ENCODE results near the gene TPH2. TPM values are rescaled to one million over a fixed set of nuclear protein-coding genes. Genes with fewer than 3 reads are reported as not detected.

TPH2 gene
- total and polyA plus RNA-seq, 5 donors from 2014 or later = not detected

DNA sequence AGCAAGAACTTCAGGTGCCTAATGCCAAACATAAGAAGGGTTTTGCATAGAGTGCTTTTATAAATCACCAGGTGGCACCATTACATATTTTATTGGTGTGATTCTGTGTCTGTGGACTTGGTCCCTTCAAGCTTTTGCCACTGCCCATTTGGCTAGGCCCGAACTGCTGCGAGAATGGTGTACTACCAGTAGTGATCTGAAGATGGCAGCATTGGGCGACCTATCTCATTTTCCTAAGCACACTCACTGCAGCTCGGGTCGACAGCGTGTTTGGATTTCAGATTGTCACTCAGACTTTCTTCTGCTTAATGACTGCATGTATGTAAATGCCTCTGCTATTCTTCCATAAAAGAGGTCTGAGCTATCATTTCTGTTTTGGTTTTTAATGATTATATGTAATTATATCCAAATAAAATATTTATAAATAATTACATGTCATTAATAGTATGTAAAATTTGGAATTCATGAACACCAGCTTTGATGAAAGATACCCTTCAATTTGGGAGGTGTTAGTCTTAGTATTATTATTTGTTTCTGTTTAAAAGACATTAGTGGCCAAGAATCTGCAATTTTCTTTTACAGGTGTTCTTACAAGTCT lies 78.5 kb downstream of the TPH2 start:
- no peaks in the 10 kb centered on the region for H3K4me1 ChIP-seq (ENCODE audit: control insufficient read depth, insufficient read depth, low read length, poor library complexity, severe bottlenecking)
- Mint-ChIP-seq H3K27ac (no peak overlapping the region), H3K27me3 (peaks cover 11% of the 10 kb centered on the region), H3K36me3 (no peaks in the 10 kb centered on the region), H3K4me1 (no peaks in the 10 kb centered on the region), H3K9me3 (no peaks in the 10 kb centered on the region), H3K4me3 (no peak overlapping the region)
- peaks cover 2% of the 10 kb centered on the region for H3K27me3 ChIP-seq (ENCODE audit: control insufficient read depth, insufficient read depth, low read length)
- no peaks in the 10 kb centered on the region for H3K9me3 ChIP-seq (ENCODE audit: control insufficient read depth in 2 of 2, low read length in 2 of 2)
- DNase-seq (peak; percentile 14 to 73 (median 47)), ATAC-seq (ENCODE audit: low read depth in 2 of 2) (peak; percentile 67 to 83)
- H3K36me3 ChIP-seq (ENCODE audit: control insufficient read depth, insufficient read depth, low read length) = no peaks in the 10 kb centered on the region
- H3K4me3 ChIP-seq (ENCODE audit: low read depth, low read length) = no peak overlapping the region
- no peak overlapping the region for H3K27ac ChIP-seq (ENCODE audit: insufficient read depth, low read length, poor library complexity, severe bottlenecking)

DNA sequence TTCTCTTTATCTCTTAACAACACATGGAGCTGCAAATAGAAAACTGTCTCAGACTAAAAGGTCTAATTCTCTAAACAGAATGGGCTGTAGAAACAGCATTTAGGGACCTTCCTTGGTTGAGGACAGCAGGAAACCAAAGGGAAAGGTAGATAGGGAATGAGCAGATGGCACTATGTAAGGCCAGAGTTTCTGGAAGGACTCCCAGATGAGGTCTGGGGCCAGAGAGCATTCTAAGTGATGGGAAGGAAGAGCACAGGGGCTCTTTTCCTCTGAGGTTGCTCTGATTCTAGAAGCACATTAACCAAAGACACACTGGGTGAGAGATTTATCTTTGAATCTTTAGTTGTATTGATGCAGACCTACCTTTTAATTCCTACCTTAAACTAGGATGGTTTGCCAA lies 79.4 kb downstream of the TPH2 start:
- no peaks in the 10 kb centered on the region for H3K4me1 ChIP-seq (ENCODE audit: control insufficient read depth, insufficient read depth, low read length, poor library complexity, severe bottlenecking)
- H3K27ac ChIP-seq (ENCODE audit: insufficient read depth, low read length, poor library complexity, severe bottlenecking) = no peak overlapping the region
- Mint-ChIP-seq H3K27ac (no peak overlapping the region), H3K36me3 (no peaks in the 10 kb centered on the region), H3K4me3 (no peak overlapping the region), H3K27me3 (peaks cover 11% of the 10 kb centered on the region), H3K4me1 (no peaks in the 10 kb centered on the region), H3K9me3 (no peaks in the 10 kb centered on the region)
- peaks cover 2% of the 10 kb centered on the region for H3K27me3 ChIP-seq (ENCODE audit: control insufficient read depth, insufficient read depth, low read length)
- ATAC-seq (ENCODE audit: low read depth in 2 of 2) (no peak), DNase-seq (no peak)
- H3K36me3 ChIP-seq (ENCODE audit: control insufficient read depth, insufficient read depth, low read length) = no peaks in the 10 kb centered on the region
- no peaks in the 10 kb centered on the region for H3K9me3 ChIP-seq (ENCODE audit: control insufficient read depth in 2 of 2, low read length in 2 of 2)
- no peak overlapping the region for H3K4me3 ChIP-seq (ENCODE audit: low read depth, low read length)

DNA sequence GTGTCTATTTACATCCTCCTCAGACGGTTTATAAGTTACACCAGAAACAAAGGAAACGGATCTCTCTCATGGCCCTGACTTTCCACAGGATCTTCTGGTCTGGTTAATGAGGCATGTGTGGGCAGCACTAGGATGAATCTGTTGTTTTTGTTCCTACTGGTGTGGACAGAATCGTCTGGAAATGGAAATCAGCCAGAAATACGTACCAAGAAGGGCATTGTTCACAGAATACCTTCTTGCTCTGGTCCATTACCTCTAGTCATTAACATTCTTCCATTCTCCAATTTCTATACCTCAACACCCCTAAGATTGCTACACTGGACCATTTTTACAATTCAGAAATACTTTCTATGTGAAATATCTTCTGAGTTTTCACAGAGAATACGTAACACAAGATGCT lies 86.0 kb downstream of the TPH2 start:
- Histone ChIP-seq H3K27me3 (ENCODE audit: control insufficient read depth, insufficient read depth, low read length) (peaks cover 2% of the 10 kb centered on the region), H3K4me1 (ENCODE audit: control insufficient read depth, insufficient read depth, low read length, poor library complexity, severe bottlenecking) (no peaks in the 10 kb centered on the region), H3K27ac (ENCODE audit: insufficient read depth, low read length, poor library complexity, severe bottlenecking) (no peak overlapping the region), H3K4me3 (ENCODE audit: low read depth, low read length) (no peak overlapping the region), H3K9me3 (ENCODE audit: control insufficient read depth in 2 of 2, low read length in 2 of 2) (no peaks in the 10 kb centered on the region), H3K36me3 (ENCODE audit: control insufficient read depth, insufficient read depth, low read length) (no peaks in the 10 kb centered on the region)
- Mint-ChIP-seq H3K27ac (no peak overlapping the region), H3K36me3 (no peaks in the 10 kb centered on the region), H3K9me3 (peaks cover 0 to 2% (median 0%) of the 10 kb centered on the region in 7 donors), H3K27me3 (no peaks in the 10 kb centered on the region), H3K4me3 (no peak overlapping the region), H3K4me1 (no peaks in the 10 kb centered on the region)
- DNase-seq (no peak), ATAC-seq (ENCODE audit: low read depth in 2 of 2) (no peak)

DNA sequence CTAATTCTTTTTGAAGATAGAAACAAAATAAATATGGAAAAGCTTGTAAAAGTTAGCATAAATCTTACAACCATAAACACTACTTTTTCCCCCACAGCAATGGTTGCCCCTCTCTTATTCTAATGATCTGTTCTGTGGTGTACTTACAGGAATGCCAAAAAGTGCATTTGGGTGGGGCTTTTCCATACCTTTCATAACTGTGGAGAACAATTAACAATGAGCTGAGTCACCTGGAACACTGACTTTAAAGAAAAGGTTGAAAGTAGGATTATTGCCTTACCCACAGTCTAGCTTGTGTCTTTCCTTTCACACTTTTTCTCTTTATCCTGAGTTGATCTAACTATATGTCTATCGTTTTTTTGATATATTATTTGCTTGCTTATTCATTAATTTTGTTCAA lies 86.9 kb downstream of the TPH2 start:
- no peak for DNase-seq
- H3K4me3 ChIP-seq (ENCODE audit: low read depth, low read length) = no peak overlapping the region
- Mint-ChIP-seq H3K9me3 (peaks cover 0 to 2% (median 0%) of the 10 kb centered on the region in 7 donors), H3K4me3 (no peak overlapping the region), H3K27ac (no peak overlapping the region), H3K4me1 (no peaks in the 10 kb centered on the region), H3K36me3 (no peaks in the 10 kb centered on the region), H3K27me3 (no peaks in the 10 kb centered on the region)
- H3K36me3 ChIP-seq (ENCODE audit: control insufficient read depth, insufficient read depth, low read length) = no peaks in the 10 kb centered on the region
- H3K9me3 ChIP-seq (ENCODE audit: control insufficient read depth in 2 of 2, low read length in 2 of 2) = no peaks in the 10 kb centered on the region
- no peak overlapping the region for H3K27ac ChIP-seq (ENCODE audit: insufficient read depth, low read length, poor library complexity, severe bottlenecking)
- H3K27me3 ChIP-seq (ENCODE audit: control insufficient read depth, insufficient read depth, low read length) = peaks cover 2% of the 10 kb centered on the region
- no peaks in the 10 kb centered on the region for H3K4me1 ChIP-seq (ENCODE audit: control insufficient read depth, insufficient read depth, low read length, poor library complexity, severe bottlenecking)
- no peak for ATAC-seq (ENCODE audit: low read depth in 2 of 2)

DNA sequence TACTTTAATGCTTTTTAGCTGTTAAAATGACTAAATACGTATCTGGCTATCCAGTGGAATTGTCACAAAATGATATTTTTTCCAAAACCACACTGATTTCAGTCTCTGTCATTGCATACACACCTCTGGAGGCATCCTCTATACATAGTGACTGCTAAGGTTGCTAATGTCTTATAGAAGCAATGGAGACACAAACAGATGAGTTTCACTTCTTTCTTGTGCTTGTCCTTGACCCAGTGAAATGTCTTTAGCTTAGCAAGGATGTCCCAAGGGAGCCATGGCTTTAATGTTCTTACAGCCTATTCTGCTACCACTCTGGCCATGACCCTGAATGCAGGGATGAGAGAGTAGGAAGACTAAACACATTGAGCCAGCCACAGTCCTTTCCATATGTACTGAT lies 90.3 kb downstream of the TPH2 start:
- no peaks in the 10 kb centered on the region for H3K36me3 Mint-ChIP-seq
- no peaks in the 10 kb centered on the region for H3K9me3 ChIP-seq (ENCODE audit: control insufficient read depth in 2 of 2, low read length in 2 of 2)
- DNase-seq (no peak), ATAC-seq (ENCODE audit: low read depth in 2 of 2) (no peak)
- H3K27me3 Mint-ChIP-seq = peaks cover 9% of the 10 kb centered on the region
- H3K4me3 Mint-ChIP-seq = no peak overlapping the region
- H3K4me3 ChIP-seq (ENCODE audit: low read depth, low read length) = no peak overlapping the region
- H3K9me3 Mint-ChIP-seq = peaks cover 0 to 2% (median 0%) of the 10 kb centered on the region in 7 donors
- H3K27me3 ChIP-seq (ENCODE audit: control insufficient read depth, insufficient read depth, low read length) = peaks cover 2% of the 10 kb centered on the region
- H3K4me1 Mint-ChIP-seq = no peaks in the 10 kb centered on the region
- H3K27ac Mint-ChIP-seq = no peak overlapping the region
- no peaks in the 10 kb centered on the region for H3K4me1 ChIP-seq (ENCODE audit: control insufficient read depth, insufficient read depth, low read length, poor library complexity, severe bottlenecking)
- no peak overlapping the region for H3K27ac ChIP-seq (ENCODE audit: insufficient read depth, low read length, poor library complexity, severe bottlenecking)
- no peaks in the 10 kb centered on the region for H3K36me3 ChIP-seq (ENCODE audit: control insufficient read depth, insufficient read depth, low read length)

DNA sequence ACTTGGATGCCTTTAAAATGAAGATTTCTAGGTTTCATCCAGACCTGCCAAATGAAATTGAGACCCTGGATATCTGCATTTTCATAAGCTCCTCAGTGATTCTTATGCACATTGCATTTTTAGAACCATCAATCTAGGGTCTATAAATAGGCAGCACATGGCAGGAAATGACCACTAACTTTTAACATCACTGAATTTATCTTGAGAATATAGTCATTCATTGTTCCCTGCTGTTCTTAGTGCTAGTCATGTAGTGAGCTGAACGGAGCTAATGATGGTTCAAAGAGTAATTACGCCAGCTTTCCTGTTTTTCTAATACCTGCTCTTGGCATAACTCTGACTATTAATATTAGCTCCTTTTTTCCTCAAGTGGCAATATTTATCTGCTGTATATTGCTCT lies 91.6 kb downstream of the TPH2 start:
- Mint-ChIP-seq H3K36me3 (no peaks in the 10 kb centered on the region), H3K9me3 (peaks cover 0 to 4% (median 0%) of the 10 kb centered on the region in 7 donors), H3K4me1 (no peaks in the 10 kb centered on the region), H3K4me3 (no peak overlapping the region), H3K27me3 (peaks cover 9% of the 10 kb centered on the region), H3K27ac (no peak overlapping the region)
- Histone ChIP-seq H3K27ac (ENCODE audit: insufficient read depth, low read length, poor library complexity, severe bottlenecking) (no peak overlapping the region), H3K4me3 (ENCODE audit: low read depth, low read length) (no peak overlapping the region), H3K36me3 (ENCODE audit: control insufficient read depth, insufficient read depth, low read length) (no peaks in the 10 kb centered on the region), H3K9me3 (ENCODE audit: control insufficient read depth in 2 of 2, low read length in 2 of 2) (no peaks in the 10 kb centered on the region), H3K27me3 (ENCODE audit: control insufficient read depth, insufficient read depth, low read length) (peaks cover 2% of the 10 kb centered on the region), H3K4me1 (ENCODE audit: control insufficient read depth, insufficient read depth, low read length, poor library complexity, severe bottlenecking) (no peaks in the 10 kb centered on the region)
- no peak for DNase-seq
- no peak for ATAC-seq (ENCODE audit: low read depth in 2 of 2)

DNA sequence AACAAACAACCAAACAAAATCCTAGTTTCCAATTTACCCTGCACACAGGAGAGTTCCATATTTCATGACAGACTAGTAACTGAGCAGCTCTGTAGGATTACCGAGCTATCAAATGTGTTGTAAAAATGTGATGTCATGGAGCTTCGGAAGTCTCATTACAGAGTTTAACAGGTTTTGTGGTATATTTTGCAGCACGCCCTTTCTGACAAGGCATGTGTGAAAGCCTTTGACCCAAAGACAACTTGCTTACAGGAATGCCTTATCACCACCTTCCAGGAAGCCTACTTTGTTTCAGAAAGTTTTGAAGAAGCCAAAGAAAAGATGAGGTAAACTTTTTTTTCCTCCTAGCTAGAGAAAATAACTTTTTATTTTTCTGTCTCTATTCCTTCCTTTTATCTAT lies 92.4 kb downstream of the TPH2 start:
- no peak for ATAC-seq (ENCODE audit: low read depth in 2 of 2)
- DNase-seq = no peak
- no peaks in the 10 kb centered on the region for H3K36me3 ChIP-seq (ENCODE audit: control insufficient read depth, insufficient read depth, low read length)
- Mint-ChIP-seq H3K36me3 (no peaks in the 10 kb centered on the region), H3K9me3 (peaks cover 0 to 4% (median 0%) of the 10 kb centered on the region in 7 donors), H3K4me3 (no peak overlapping the region), H3K4me1 (no peaks in the 10 kb centered on the region), H3K27ac (no peak overlapping the region), H3K27me3 (peaks cover 9% of the 10 kb centered on the region)
- H3K27ac ChIP-seq (ENCODE audit: insufficient read depth, low read length, poor library complexity, severe bottlenecking) = no peak overlapping the region
- H3K27me3 ChIP-seq (ENCODE audit: control insufficient read depth, insufficient read depth, low read length) = peaks cover 2% of the 10 kb centered on the region
- no peak overlapping the region for H3K4me3 ChIP-seq (ENCODE audit: low read depth, low read length)
- no peaks in the 10 kb centered on the region for H3K9me3 ChIP-seq (ENCODE audit: control insufficient read depth in 2 of 2, low read length in 2 of 2)
- no peaks in the 10 kb centered on the region for H3K4me1 ChIP-seq (ENCODE audit: control insufficient read depth, insufficient read depth, low read length, poor library complexity, severe bottlenecking)

DNA sequence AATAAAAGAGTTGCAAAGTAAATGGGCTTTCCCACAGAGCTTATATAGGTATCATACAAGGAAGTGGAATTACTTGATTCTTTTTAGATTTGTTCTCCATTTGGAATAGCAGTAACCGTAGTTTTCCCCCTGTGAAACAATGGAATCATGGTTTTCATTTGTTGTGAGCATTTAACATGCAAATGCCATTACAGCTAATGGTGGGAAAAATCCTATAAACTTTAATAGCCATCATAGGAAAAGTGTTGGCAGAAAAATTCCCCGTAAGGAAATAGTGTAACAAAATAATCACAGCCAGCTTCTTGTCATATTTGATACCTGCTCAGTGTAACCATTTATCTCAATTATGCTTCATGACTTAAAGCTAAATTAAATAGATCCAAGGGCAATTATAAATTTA lies 95.3 kb downstream of the TPH2 start:
- Histone ChIP-seq H3K4me3 (ENCODE audit: low read depth, low read length) (no peak overlapping the region), H3K4me1 (ENCODE audit: control insufficient read depth, insufficient read depth, low read length, poor library complexity, severe bottlenecking) (no peaks in the 10 kb centered on the region), H3K27me3 (ENCODE audit: control insufficient read depth, insufficient read depth, low read length) (no peaks in the 10 kb centered on the region), H3K27ac (ENCODE audit: insufficient read depth, low read length, poor library complexity, severe bottlenecking) (no peak overlapping the region), H3K36me3 (ENCODE audit: control insufficient read depth, insufficient read depth, low read length) (no peaks in the 10 kb centered on the region), H3K9me3 (ENCODE audit: control insufficient read depth in 2 of 2, low read length in 2 of 2) (no peaks in the 10 kb centered on the region)
- no peak for DNase-seq
- no peak overlapping the region for H3K27ac Mint-ChIP-seq
- peaks cover 9% of the 10 kb centered on the region for H3K27me3 Mint-ChIP-seq
- no peaks in the 10 kb centered on the region for H3K4me1 Mint-ChIP-seq
- no peak for ATAC-seq (ENCODE audit: low read depth in 2 of 2)
- H3K9me3 Mint-ChIP-seq = peaks cover 0 to 2% (median 0%) of the 10 kb centered on the region in 7 donors
- H3K4me3 Mint-ChIP-seq = no peak overlapping the region
- H3K36me3 Mint-ChIP-seq = no peaks in the 10 kb centered on the region
